ENCODE data around the gene FERMT3.

The FERMT3 gene

GRCh38 chr11:64165842-64166635 lies 40.5 kb upstream of the FERMT3 start, which contains the start of gene MACROD1:
Gene MACROD1, minus strand, starts transcription at chr11:64166113. Its CDS starts 119 bp downstream, at chr11:64165994.
- peak; percentile 94 for ATAC-seq
- TF ChIP-seq ZNF565 (CRISPR knock-in tag; conservative IDR thresholded peaks at IDR 0.05; ENCODE audit: low read depth) (no peak), GLIS3 (CRISPR knock-in tag; IDR thresholded peaks at IDR 0.05) (0 out of 2 replicates have a peak, but pooled peaks have one; percentile 61), ZFP3 (CRISPR knock-in tag; IDR thresholded peaks at IDR 0.05) (peak; percentile 100)

GRCh38 chr11:64170419-64170818 lies 36.1 kb upstream of the FERMT3 start:
- ATAC-seq = no peak
- TF ChIP-seq CSDC2 (CRISPR knock-in tag; IDR thresholded peaks at IDR 0.05) = no peak
- TF ChIP-seq ZNF8 (CRISPR knock-in tag; IDR thresholded peaks at IDR 0.05) = no peak
- TF ChIP-seq, protein P1, sequence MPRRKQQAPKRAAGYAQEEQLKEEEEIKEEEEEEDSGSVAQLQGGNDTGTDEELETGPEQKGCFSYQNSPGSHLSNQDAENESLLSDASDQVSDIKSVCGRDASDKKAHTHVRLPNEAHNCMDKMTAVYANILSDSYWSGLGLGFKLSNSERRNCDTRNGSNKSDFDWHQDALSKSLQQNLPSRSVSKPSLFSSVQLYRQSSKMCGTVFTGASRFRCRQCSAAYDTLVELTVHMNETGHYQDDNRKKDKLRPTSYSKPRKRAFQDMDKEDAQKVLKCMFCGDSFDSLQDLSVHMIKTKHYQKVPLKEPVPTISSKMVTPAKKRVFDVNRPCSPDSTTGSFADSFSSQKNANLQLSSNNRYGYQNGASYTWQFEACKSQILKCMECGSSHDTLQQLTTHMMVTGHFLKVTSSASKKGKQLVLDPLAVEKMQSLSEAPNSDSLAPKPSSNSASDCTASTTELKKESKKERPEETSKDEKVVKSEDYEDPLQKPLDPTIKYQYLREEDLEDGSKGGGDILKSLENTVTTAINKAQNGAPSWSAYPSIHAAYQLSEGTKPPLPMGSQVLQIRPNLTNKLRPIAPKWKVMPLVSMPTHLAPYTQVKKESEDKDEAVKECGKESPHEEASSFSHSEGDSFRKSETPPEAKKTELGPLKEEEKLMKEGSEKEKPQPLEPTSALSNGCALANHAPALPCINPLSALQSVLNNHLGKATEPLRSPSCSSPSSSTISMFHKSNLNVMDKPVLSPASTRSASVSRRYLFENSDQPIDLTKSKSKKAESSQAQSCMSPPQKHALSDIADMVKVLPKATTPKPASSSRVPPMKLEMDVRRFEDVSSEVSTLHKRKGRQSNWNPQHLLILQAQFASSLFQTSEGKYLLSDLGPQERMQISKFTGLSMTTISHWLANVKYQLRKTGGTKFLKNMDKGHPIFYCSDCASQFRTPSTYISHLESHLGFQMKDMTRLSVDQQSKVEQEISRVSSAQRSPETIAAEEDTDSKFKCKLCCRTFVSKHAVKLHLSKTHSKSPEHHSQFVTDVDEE (CRISPR knock-in tag; IDR thresholded peaks at IDR 0.05) = no peak
- no peak for TF ChIP-seq BACH2 (CRISPR knock-in tag; IDR thresholded peaks at IDR 0.05; ENCODE audit: borderline replicate concordance)
- no peak for TF ChIP-seq ISL1 (CRISPR knock-in tag; IDR thresholded peaks at IDR 0.05)
- no peak for TF ChIP-seq ARNTL (CRISPR knock-in tag; IDR thresholded peaks at IDR 0.05; ENCODE audit: borderline replicate concordance, low read depth)
- no peak for TF ChIP-seq ZFP30 (CRISPR knock-in tag; IDR thresholded peaks at IDR 0.05)
- TF ChIP-seq ZC3H10 (CRISPR knock-in tag; IDR thresholded peaks at IDR 0.05) = no peak
- no peak for TF ChIP-seq PATZ1 (CRISPR knock-in tag; IDR thresholded peaks at IDR 0.05; ENCODE audit: borderline replicate concordance)
- no peak for TF ChIP-seq ZNF70 (CRISPR knock-in tag; IDR thresholded peaks at IDR 0.05)
- TF ChIP-seq ZNF565 (CRISPR knock-in tag; conservative IDR thresholded peaks at IDR 0.05; ENCODE audit: low read depth) = no peak
- no peak for TF ChIP-seq CSRNP3 (CRISPR knock-in tag; IDR thresholded peaks at IDR 0.05)
- no peak for TF ChIP-seq PPARA (CRISPR knock-in tag; IDR thresholded peaks at IDR 0.05; ENCODE audit: borderline replicate concordance)
- TF ChIP-seq TCF4 (CRISPR knock-in tag; IDR thresholded peaks at IDR 0.05; ENCODE audit: borderline replicate concordance) = no peak
- no peak for TF ChIP-seq GLIS3 (CRISPR knock-in tag; IDR thresholded peaks at IDR 0.05)

- peak; percentile 16; the same call in 1 of the 3 replicates for ATAC-seq
- TF ChIP-seq PPARA (CRISPR knock-in tag; IDR thresholded peaks at IDR 0.05; ENCODE audit: borderline replicate concordance) = no peak
- TF ChIP-seq ZNF8 (CRISPR knock-in tag; IDR thresholded peaks at IDR 0.05) = no peak
- TF ChIP-seq ZNF70 (CRISPR knock-in tag; IDR thresholded peaks at IDR 0.05) = no peak
- TF ChIP-seq TCF4 (CRISPR knock-in tag; IDR thresholded peaks at IDR 0.05; ENCODE audit: borderline replicate concordance) = no peak
- TF ChIP-seq SNAI2 (CRISPR knock-in tag; IDR thresholded peaks at IDR 0.05) = no peak
- no peak for TF ChIP-seq CSRNP3 (CRISPR knock-in tag; IDR thresholded peaks at IDR 0.05)
- no peak for TF ChIP-seq TOX (CRISPR knock-in tag; IDR thresholded peaks at IDR 0.05; ENCODE audit: borderline replicate concordance)
- TF ChIP-seq ZFP3 (CRISPR knock-in tag; IDR thresholded peaks at IDR 0.05) = no peak
- TF ChIP-seq ISL1 (CRISPR knock-in tag; IDR thresholded peaks at IDR 0.05) = no peak
- TF ChIP-seq, protein P1 (CRISPR knock-in tag; IDR thresholded peaks at IDR 0.05) = no peak
- no peak for TF ChIP-seq PATZ1 (CRISPR knock-in tag; IDR thresholded peaks at IDR 0.05; ENCODE audit: borderline replicate concordance)
- TF ChIP-seq ESRRG (CRISPR knock-in tag; IDR thresholded peaks at IDR 0.05) = no peak
- TF ChIP-seq, protein P2, sequence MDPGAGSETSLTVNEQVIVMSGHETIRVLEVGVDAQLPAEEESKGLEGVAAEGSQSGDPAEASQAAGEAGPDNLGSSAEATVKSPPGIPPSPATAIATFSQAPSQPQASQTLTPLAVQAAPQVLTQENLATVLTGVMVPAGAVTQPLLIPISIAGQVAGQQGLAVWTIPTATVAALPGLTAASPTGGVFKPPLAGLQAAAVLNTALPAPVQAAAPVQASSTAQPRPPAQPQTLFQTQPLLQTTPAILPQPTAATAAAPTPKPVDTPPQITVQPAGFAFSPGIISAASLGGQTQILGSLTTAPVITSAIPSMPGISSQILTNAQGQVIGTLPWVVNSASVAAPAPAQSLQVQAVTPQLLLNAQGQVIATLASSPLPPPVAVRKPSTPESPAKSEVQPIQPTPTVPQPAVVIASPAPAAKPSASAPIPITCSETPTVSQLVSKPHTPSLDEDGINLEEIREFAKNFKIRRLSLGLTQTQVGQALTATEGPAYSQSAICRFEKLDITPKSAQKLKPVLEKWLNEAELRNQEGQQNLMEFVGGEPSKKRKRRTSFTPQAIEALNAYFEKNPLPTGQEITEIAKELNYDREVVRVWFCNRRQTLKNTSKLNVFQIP (CRISPR knock-in tag; IDR thresholded peaks at IDR 0.05; ENCODE audit: borderline replicate concordance, low read depth) = no peak
- no peak for TF ChIP-seq ZFP30 (CRISPR knock-in tag; IDR thresholded peaks at IDR 0.05)
Observed at GRCh38 chr11:64173616-64174355, 32.7 kb upstream of the FERMT3 start.
